ENCODE measurements around the gene BTBD17.
"Not testable (repeated sequence)": the region's sequence is repeated elsewhere in the genome, so short reads cannot be mapped to it uniquely, and the experiment has no call there.

BTBD17 gene

DNA sequence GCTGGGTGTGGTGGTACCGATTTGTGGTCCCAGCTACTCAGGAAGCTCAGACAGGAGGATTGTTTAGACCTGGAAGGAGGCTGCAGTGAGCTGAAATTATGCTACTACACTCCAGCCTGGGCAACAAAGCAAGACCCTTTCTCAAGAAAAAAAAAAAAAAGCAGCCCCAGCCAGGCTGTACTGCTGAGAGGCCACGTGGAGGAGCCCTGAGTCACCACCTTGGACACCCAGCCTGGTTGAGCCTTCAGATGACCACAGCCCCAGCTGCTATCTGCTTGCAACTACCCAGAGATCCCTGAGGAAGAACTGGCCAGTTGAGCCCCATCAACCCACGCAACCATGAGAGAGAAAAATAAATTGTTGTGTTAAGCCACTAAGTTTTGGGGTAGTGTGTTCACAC is 46.6 kb upstream of the BTBD17 start:
- H3K9ac ChIP-seq (ENCODE audit: low read length) = no peak overlapping the region
- H3K4me2 ChIP-seq (ENCODE audit: low read depth, low read length, poor library complexity, severe bottlenecking) = no peak overlapping the region
- H4K20me1 ChIP-seq (ENCODE audit: low read depth, low read length) = no peaks in the 10 kb centered on the region
- no peak overlapping the region for H3K27ac ChIP-seq (ENCODE audit: low read depth, low read length)
- H3K9me3 ChIP-seq (ENCODE audit: insufficient read depth, low read length) = no peaks in the 10 kb centered on the region
- H3K9me2 ChIP-seq (replicated peaks; ENCODE audit: insufficient read depth, low read length) = no peaks in the 10 kb centered on the region
- H3F3A ChIP-seq (ENCODE audit: insufficient read depth) = no peaks in the 10 kb centered on the region
- H2AFZ ChIP-seq (ENCODE audit: low read depth, low read length, severe bottlenecking) = no peak overlapping the region
- no peaks in the 10 kb centered on the region for H3K36me3 ChIP-seq (ENCODE audit: low read length)
- H3K79me2 ChIP-seq (ENCODE audit: insufficient read depth, low read length) = no peaks in the 10 kb centered on the region
- H3K4me3 ChIP-seq (ENCODE audit: insufficient read depth, low read length, poor library complexity, severe bottlenecking) = no peak overlapping the region
- H3K27me3 ChIP-seq (ENCODE audit: low read length) = no peaks in the 10 kb centered on the region
- TF ChIP-seq, protein P1, sequence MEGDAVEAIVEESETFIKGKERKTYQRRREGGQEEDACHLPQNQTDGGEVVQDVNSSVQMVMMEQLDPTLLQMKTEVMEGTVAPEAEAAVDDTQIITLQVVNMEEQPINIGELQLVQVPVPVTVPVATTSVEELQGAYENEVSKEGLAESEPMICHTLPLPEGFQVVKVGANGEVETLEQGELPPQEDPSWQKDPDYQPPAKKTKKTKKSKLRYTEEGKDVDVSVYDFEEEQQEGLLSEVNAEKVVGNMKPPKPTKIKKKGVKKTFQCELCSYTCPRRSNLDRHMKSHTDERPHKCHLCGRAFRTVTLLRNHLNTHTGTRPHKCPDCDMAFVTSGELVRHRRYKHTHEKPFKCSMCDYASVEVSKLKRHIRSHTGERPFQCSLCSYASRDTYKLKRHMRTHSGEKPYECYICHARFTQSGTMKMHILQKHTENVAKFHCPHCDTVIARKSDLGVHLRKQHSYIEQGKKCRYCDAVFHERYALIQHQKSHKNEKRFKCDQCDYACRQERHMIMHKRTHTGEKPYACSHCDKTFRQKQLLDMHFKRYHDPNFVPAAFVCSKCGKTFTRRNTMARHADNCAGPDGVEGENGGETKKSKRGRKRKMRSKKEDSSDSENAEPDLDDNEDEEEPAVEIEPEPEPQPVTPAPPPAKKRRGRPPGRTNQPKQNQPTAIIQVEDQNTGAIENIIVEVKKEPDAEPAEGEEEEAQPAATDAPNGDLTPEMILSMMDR (IDR thresholded peaks at IDR 0.05; ENCODE audit: insufficient read depth, low read length, poor library complexity, severe bottlenecking) = no peak
- TF ChIP-seq EZH2phosphoT487 (conservative IDR thresholded peaks at IDR 0.05; ENCODE audit: low read length) = no peak

DNA sequence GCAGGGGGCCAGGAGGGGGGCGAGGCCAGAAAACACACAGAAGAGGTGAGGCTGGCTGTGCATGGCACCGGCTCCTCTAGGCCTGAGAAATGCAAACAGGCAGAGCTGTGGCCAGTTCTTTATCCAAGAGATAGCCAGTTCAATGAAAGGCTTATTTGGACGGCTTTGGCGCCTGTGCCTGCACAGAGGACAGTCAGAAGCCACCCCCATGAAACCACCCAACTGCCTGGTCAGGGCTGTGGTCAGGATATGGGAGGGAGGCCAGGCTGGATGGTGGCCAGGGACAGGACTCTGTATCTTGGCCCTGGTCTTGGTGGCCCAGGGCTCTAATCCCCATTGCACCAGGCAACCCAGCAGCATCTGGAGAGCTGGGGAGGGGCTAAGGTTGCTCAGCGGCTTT is 45.7 kb upstream of the BTBD17 start:
- Histone ChIP-seq H3K4me3 (ENCODE audit: insufficient read depth, low read length, poor library complexity, severe bottlenecking) (no peak overlapping the region), H3K27me3 (ENCODE audit: low read length) (no peaks in the 10 kb centered on the region), H3K36me3 (ENCODE audit: low read length) (no peaks in the 10 kb centered on the region), H3K9ac (ENCODE audit: low read length) (no peak overlapping the region), H3K9me3 (ENCODE audit: insufficient read depth, low read length) (no peaks in the 10 kb centered on the region), H4K20me1 (ENCODE audit: low read depth, low read length) (no peaks in the 10 kb centered on the region), H3K9me2 (replicated peaks; ENCODE audit: insufficient read depth, low read length) (no peaks in the 10 kb centered on the region), H3F3A (ENCODE audit: insufficient read depth) (no peaks in the 10 kb centered on the region), H3K79me2 (ENCODE audit: insufficient read depth, low read length) (no peaks in the 10 kb centered on the region), H2AFZ (ENCODE audit: low read depth, low read length, severe bottlenecking) (no peak overlapping the region), H3K4me2 (ENCODE audit: low read depth, low read length, poor library complexity, severe bottlenecking) (no peak overlapping the region), H3K27ac (ENCODE audit: low read depth, low read length) (no peak overlapping the region)
- TF ChIP-seq, protein P1 (IDR thresholded peaks at IDR 0.05; ENCODE audit: insufficient read depth, low read length, poor library complexity, severe bottlenecking) = no peak
- no peak for TF ChIP-seq EZH2phosphoT487 (conservative IDR thresholded peaks at IDR 0.05; ENCODE audit: low read length)

GRCh38 chr17:74405311-74405710 is 43.6 kb upstream of the BTBD17 start:
- not testable (repeated sequence) for H4K20me1 ChIP-seq (ENCODE audit: low read depth, low read length); H3K9me2 ChIP-seq (replicated peaks; ENCODE audit: insufficient read depth, low read length); H3K9ac ChIP-seq (ENCODE audit: low read length); H3K79me2 ChIP-seq (ENCODE audit: insufficient read depth, low read length); H3K9me3 ChIP-seq (ENCODE audit: insufficient read depth, low read length); H3K27me3 ChIP-seq (ENCODE audit: low read length); H3K36me3 ChIP-seq (ENCODE audit: low read length); H3K4me3 ChIP-seq (ENCODE audit: insufficient read depth, low read length, poor library complexity, severe bottlenecking); H3F3A ChIP-seq (ENCODE audit: insufficient read depth); H3K4me2 ChIP-seq (ENCODE audit: low read depth, low read length, poor library complexity, severe bottlenecking); H3K27ac ChIP-seq (ENCODE audit: low read depth, low read length); H2AFZ ChIP-seq (ENCODE audit: low read depth, low read length, severe bottlenecking)

DNA sequence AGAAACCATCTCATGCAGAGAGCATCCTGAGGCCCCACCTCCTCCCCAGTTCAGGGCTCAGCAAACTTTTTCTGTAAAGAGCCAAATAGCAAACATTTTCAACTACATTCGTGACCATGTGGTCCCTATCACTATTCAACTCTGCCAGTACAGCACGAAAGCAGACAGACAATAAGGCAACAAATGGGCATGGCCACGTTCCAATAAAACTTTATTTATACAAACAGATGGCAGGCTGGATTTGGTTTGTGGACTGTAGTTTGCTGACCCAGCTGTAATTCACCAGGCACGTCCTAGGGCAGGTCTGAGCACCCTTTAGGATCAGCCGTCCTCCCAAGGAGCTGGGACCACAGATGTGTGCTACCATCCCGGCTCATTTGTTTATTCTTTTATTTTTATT is 43.1 kb upstream of the BTBD17 start:
- Histone ChIP-seq H2AFZ (ENCODE audit: low read depth, low read length, severe bottlenecking) (no peak overlapping the region), H3K4me2 (ENCODE audit: low read depth, low read length, poor library complexity, severe bottlenecking) (no peak overlapping the region), H3K4me3 (ENCODE audit: insufficient read depth, low read length, poor library complexity, severe bottlenecking) (no peak overlapping the region)

More for the DNA sequence above, 43.1 kb upstream of the BTBD17 start:
- Histone ChIP-seq H3K9me2 (replicated peaks; ENCODE audit: insufficient read depth, low read length) (no peaks in the 10 kb centered on the region), H3K79me2 (ENCODE audit: insufficient read depth, low read length) (no peaks in the 10 kb centered on the region), H4K20me1 (ENCODE audit: low read depth, low read length) (no peaks in the 10 kb centered on the region), H3K27ac (ENCODE audit: low read depth, low read length) (no peak overlapping the region), H3K9ac (ENCODE audit: low read length) (no peak overlapping the region), H3F3A (ENCODE audit: insufficient read depth) (no peaks in the 10 kb centered on the region), H3K27me3 (ENCODE audit: low read length) (no peaks in the 10 kb centered on the region), H3K9me3 (ENCODE audit: insufficient read depth, low read length) (no peaks in the 10 kb centered on the region), H3K36me3 (ENCODE audit: low read length) (no peaks in the 10 kb centered on the region)
- TF ChIP-seq, protein P1 (IDR thresholded peaks at IDR 0.05; ENCODE audit: insufficient read depth, low read length, poor library complexity, severe bottlenecking) = no peak
- TF ChIP-seq EZH2phosphoT487 (conservative IDR thresholded peaks at IDR 0.05; ENCODE audit: low read length) = no peak

Data from SU-DHL-6 (cell line).